A549 treated with AZD9567 at 1 μM for 4 hours (cell line): ENCODE results near the gene ACY1. TPM values are rescaled to one million over a fixed set of nuclear protein-coding genes. Genes with fewer than 3 reads are reported as not detected.

ENCODE experiments used
- total RNA-seq: library from RNA; stranded (reverse); fragments of 200-300 nt; extraction: Qiagen RNA extraction; gene quantifications from 5 replicates; pipeline ENCODE4 v1.2.3, GENCODE V29; 2022; ENCODE audit not compliant: insufficient read depth

The ACY1 gene
- 14.2 to 30.3 TPM (median 23.0 TPM) in 5 replicates for total RNA-seq

DNA sequence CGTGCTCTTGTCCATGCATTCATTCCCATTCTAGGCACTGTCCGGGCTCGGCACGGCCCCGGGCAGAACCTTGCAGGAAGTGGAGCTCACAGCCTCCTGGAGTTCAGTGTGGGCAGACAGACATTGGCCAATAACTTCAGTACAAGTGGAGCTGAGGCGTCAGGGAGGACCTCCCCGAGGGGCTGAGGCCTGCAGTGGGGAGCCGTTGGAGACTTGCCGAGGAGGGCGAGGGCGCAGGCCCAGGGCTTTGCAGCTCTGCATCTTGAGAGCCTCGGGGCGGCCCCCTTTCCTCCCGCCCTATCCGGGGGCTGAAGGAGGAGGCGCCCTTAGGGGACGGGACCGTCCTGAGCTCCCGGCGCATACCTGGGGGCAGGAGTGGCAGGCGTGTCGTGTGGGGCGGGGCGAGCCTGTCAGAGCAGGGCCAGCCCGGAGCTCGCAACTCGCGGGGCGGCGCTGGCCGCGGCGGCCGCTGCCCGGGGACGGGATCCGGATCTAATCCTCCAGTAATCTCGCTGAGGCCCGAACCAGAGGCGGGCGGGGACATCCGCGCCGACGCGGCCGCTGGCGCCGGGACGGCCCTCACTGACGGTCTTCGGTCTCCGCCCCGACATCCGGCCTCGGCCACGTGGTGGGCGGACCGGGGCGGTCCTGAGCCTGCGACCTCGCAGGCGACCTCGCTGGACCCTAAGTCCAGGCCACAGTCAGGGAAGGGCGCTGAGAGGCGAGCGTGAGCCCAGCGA is at the start of gene ACY1:
Gene ACY1, plus strand, starts transcription at position 698 of the 740 bp plus-strand sequence. CDS start 530 bp downstream, outside the sequence.

GRCh38 chr3:51941798-51942602 is 41.3 kb upstream of the ACY1 start, which contains the start of the genes PARP3 and RRP9:
TSS of gene PARP3 (plus strand) at chr3:51942363. CDS start at chr3:51943356, 993 bp downstream.
TSS of gene RRP9 (minus strand) at chr3:51941904. CDS start at chr3:51941867, 37 bp downstream.

DNA sequence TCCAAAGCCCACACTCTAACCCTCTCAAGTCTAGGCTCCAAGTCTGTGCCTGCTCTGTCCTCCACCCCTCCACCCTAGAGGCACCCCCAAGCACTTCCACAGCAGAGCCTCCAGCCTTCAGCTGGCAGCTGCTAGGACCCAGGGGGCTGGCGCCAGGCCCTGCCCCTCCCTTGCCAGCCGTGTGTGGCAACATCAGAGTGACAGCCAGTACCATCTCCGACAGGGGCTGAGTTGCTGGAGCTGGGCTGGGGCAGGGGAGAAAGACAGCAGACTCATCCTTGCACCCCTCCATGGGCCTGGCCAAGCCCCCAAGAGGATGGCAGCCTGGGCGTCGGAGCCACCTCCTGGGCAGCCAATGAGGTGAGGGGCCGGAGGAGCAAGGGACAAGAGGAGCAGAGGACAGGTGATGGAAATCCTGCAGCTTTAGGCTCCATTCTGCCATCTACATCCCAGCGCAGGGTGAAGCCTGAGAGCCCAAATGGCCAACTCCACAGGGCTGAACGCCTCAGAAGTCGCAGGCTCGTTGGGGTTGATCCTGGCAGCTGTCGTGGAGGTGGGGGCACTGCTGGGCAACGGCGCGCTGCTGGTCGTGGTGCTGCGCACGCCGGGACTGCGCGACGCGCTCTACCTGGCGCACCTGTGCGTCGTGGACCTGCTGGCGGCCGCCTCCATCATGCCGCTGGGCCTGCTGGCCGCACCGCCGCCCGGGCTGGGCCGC is 28.0 kb upstream of the ACY1 start, which contains the start of gene GPR62:
Gene GPR62, plus strand, starts transcription at position 207 of the 718 bp plus-strand sequence. Its CDS starts 272 bp downstream, at position 479.

DNA sequence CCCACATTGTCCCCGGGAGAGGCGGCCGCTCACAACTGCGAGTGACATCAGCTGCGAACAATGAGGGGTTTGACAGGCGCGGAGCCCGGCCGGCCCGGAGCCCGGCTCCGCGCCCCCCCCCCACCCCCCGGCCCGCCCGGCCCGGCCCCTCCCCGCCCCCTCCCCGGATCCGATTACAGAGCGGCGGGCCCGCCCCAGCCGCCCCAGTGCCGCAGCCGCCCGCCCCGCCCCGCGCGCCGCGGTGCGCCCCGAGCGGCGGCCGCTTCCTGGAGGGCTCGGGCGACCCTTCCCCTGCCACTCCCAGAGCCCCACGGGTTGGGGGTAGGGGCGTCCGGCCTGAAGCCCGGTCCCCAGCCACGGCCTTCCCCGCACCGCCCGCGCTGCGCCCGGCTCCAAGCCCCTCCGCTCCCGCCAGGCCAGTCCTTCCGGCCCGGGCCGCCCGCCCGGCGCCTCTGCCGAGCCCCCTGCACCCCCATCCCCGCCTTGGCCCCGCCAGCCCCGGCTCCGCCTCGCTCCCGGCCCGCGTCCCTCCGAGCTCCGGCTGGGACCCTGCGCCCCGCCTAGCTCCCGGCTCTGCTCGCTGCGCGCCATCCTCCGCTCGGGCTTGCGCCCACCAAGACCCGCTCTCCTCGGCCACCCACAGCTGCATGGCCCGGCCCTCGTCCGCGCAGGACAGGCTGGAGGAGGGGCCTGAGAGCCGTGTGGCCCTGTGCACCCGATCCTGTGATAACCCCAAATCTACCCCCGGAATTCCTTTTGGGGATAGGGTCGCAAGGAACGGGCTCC is 15.8 kb upstream of the ACY1 start, which contains the start of gene PCBP4:
Gene PCBP4, minus strand, starts transcription at position 71 of the 786 bp plus-strand sequence. CDS start 6,214 bp downstream, outside the sequence.

DNA sequence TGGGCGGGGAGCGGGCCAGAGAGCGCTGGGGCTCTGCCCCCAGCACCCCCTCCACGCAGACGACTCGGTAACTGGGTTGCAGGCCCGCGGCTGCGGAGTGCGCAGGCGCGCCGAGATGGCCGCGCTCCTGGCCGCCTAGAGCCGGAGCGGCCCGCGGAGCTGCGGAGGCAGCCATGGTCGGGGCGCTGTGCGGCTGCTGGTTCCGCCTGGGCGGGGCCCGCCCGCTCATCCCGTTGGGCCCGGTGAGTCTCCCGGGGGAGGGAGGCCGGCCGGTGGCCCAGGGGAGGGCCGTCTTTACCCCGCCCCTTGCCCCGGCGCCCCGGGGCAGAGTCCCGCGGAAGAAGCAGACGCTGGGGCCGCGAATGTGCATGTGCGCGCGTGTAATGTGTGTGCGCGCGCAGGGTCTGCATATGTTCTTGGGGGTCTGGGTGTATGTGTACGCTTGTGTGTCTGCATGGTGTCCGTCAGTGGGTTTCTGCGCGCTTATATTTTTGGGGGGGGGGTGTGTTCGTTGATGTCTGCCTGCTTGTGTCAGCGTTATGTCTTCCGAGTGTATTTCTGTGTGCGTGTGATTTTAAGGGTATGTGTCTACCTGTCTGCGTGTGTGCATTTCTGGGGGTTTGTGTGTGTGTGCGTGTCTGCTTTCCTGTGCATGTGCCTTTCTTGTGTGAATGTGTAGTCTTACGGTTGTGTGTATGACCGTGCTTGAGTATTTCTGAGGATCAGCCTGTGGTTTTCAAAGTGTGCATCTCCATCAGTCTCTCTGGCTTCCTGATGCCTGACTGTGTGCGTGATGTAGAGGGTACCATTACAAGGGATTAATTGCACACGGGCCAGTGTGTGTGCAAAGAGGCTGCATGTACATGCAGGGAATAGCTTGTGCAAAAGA is 8.1 kb upstream of the ACY1 start, which contains the start of gene ABHD14A:
Gene ABHD14A, plus strand, starts transcription at position 102 of the 889 bp plus-strand sequence. Its CDS starts 72 bp downstream, at position 174.

DNA sequence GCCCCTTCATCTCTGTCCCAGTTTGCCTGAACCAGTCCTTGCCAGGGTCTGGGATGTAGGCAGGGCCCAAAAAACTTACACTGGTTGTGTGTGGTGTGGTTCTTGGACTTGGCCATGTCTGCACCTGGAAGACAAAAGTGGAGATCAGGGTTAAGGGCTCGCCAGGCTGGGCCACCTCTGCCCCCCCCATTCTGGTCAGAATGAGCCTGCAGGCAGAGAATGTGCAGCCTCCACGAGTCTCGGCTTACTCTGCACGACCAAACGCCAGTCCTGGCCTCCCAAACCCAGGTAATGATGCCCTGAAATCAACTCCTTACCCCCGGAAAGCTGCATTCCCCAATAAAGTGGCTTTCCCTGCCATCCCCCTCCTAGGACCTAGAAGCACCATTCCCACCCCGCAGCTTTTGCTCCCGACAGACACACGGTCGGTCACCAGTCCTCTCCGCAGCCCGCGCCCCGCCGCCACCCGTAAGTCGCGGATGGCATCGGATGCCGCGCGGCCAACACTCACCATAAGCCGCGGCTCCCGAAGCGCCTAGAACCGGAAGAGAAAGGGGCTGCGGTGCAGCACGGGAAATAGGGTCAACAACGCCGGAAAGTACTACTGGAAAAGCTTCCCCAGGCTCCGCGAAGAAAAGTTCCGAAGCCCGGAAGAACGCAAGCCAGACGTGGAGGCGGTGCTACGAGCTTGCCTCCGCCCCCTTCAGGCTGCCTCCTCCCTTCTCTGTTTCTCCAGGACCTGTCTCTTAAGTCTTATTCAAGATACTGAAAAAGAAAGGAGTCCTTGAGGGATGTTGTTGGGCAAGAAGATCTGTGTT is 12.2 kb downstream of the ACY1 start, which contains the start of gene RPL29:
Gene RPL29, minus strand, starts transcription at position 550 of the 818 bp plus-strand sequence. Its CDS starts 434 bp downstream, at position 116.

Other genes with a start within 250 kb of the ACY1 start
- not detected in 5 replicates for gene IQCF6, start 204.3 kb upstream of the ACY1 start, total RNA-seq
- not detected in 5 replicates for gene IQCF2, start 121.9 kb upstream of the ACY1 start, total RNA-seq
- gene IQCF5, start 107.9 kb upstream of the ACY1 start, total RNA-seq = not detected in 5 replicates
- gene IQCF1, start 80.2 kb upstream of the ACY1 start, total RNA-seq = not detected in 5 replicates
- 38.5 to 52.7 TPM (median 48.9 TPM) in 5 replicates for gene RRP9, start 41.6 kb upstream of the ACY1 start, total RNA-seq
- gene PARP3, start 41.2 kb upstream of the ACY1 start, total RNA-seq = 7.6 to 15.4 TPM (median 9.6 TPM) in 5 replicates
- gene GPR62, start 28.2 kb upstream of the ACY1 start, total RNA-seq = not detected in 5 replicates
- 6.2 to 14.0 TPM (median 12.9 TPM) in 5 replicates for gene PCBP4, start 16.1 kb upstream of the ACY1 start, total RNA-seq
- gene ABHD14B, start 9.5 kb upstream of the ACY1 start, total RNA-seq = 33.9 to 39.6 TPM (median 34.6 TPM) in 5 replicates
- 13.1 to 15.9 TPM (median 15.4 TPM) in 5 replicates for gene ABHD14A, start 8.5 kb upstream of the ACY1 start, total RNA-seq
- 1,313 to 1,418 TPM (median 1,347 TPM) in 5 replicates for gene RPL29, start 12.4 kb downstream of the ACY1 start, total RNA-seq
- 19.2 to 21.6 TPM (median 20.7 TPM) in 5 replicates for gene DUSP7, start 73.0 kb downstream of the ACY1 start, total RNA-seq
- gene POC1A, start 170.9 kb downstream of the ACY1 start, total RNA-seq = 18.6 to 20.4 TPM (median 19.3 TPM) in 5 replicates
- gene ALAS1, start 214.6 kb downstream of the ACY1 start, total RNA-seq = 48.2 to 77.0 TPM (median 49.7 TPM) in 5 replicates
- gene TLR9, start 242.1 kb downstream of the ACY1 start, total RNA-seq = 0.08 TPM in 1 of 5 replicates, not detected in the others